ENCODE data around the gene SPINK7.
"Not testable (repeated sequence)": the region's sequence is repeated elsewhere in the genome, so short reads cannot be mapped to it uniquely, and the experiment has no call there.

Gene SPINK7

GRCh38 chr5:148312153-148312552, at the start of gene SPINK7:
TSS of gene SPINK7 (plus strand) at chr5:148312423. CDS start at chr5:148312484, 61 bp downstream.
- DNase-seq (ENCODE audit: low read depth in 2 of 2): no peak

- no peak for DNase-seq (ENCODE audit: low read depth in 2 of 2)
Observed at GRCh38 chr5:148267962-148268361, 44.3 kb upstream of the SPINK7 start.

- no peak for DNase-seq (ENCODE audit: low read depth in 2 of 2)
Observed at GRCh38 chr5:148268566-148268965, 43.7 kb upstream of the SPINK7 start, which contains the start of gene SPINK13. TSS of gene SPINK13 (plus strand) at chr5:148268794. CDS start at chr5:148270073, 1,279 bp downstream.

GRCh38 chr5:148275129-148275528, 37.1 kb upstream of the SPINK7 start:
- not testable (repeated sequence) for DNase-seq (ENCODE audit: low read depth in 2 of 2)

- DNase-seq (ENCODE audit: low read depth in 2 of 2): not testable (repeated sequence)
Observed at GRCh38 chr5:148280893-148281292, 31.3 kb upstream of the SPINK7 start.

- DNase-seq (ENCODE audit: low read depth in 2 of 2): not testable (repeated sequence)
Observed at GRCh38 chr5:148281336-148281735, 30.9 kb upstream of the SPINK7 start.

- no peak for DNase-seq (ENCODE audit: low read depth in 2 of 2)
Observed at GRCh38 chr5:148290271-148291195, 21.7 kb upstream of the SPINK7 start.

- no peak for DNase-seq (ENCODE audit: low read depth in 2 of 2)
Observed at GRCh38 chr5:148297731-148298130, 14.5 kb upstream of the SPINK7 start.

- DNase-seq (ENCODE audit: low read depth in 2 of 2): no peak
Observed at GRCh38 chr5:148306446-148306845, 5.8 kb upstream of the SPINK7 start.

GRCh38 chr5:148309019-148309418, 3.2 kb upstream of the SPINK7 start:
- no peak for DNase-seq (ENCODE audit: low read depth in 2 of 2)

GRCh38 chr5:148309746-148310145, 2.5 kb upstream of the SPINK7 start:
- DNase-seq (ENCODE audit: low read depth in 2 of 2): no peak

GRCh38 chr5:148311484-148311883, 739 bp upstream of the SPINK7 start:
- no peak for DNase-seq (ENCODE audit: low read depth in 2 of 2)

- no peak for DNase-seq (ENCODE audit: low read depth in 2 of 2)
Observed at GRCh38 chr5:148314187-148314586, 2.0 kb downstream of the SPINK7 start.

GRCh38 chr5:148314731-148315130, 2.5 kb downstream of the SPINK7 start:
- no peak for DNase-seq (ENCODE audit: low read depth in 2 of 2)

- not testable (repeated sequence) for DNase-seq (ENCODE audit: low read depth in 2 of 2)
Observed at GRCh38 chr5:148320011-148320963, 8.1 kb downstream of the SPINK7 start.

- no peak for DNase-seq (ENCODE audit: low read depth in 2 of 2)
Observed at GRCh38 chr5:148333262-148333849, 21.1 kb downstream of the SPINK7 start.

GRCh38 chr5:148335259-148335658, 23.0 kb downstream of the SPINK7 start, which contains the start of gene SPINK9:
TSS of gene SPINK9 (plus strand) at chr5:148335559. CDS start at chr5:148335614, 55 bp downstream.
- no peak for DNase-seq (ENCODE audit: low read depth in 2 of 2)

GRCh38 chr5:148336704-148337435, 24.6 kb downstream of the SPINK7 start:
- no peak for DNase-seq (ENCODE audit: low read depth in 2 of 2)

GRCh38 chr5:148342371-148343045, 30.3 kb downstream of the SPINK7 start:
- no peak for DNase-seq (ENCODE audit: low read depth in 2 of 2)

- no peak for DNase-seq (ENCODE audit: low read depth in 2 of 2)
Observed at GRCh38 chr5:148343046-148343407, 30.8 kb downstream of the SPINK7 start.

All from stimulated activated CD8-positive, alpha-beta memory T cell treated with anti-CD3 and anti-CD28 coated beads, Interleukin-15, amount 100 ng/mL, for 4 hours (primary cell).